NOMO-1 treated with dmso at 0.1 percent for 144 hours (cell line): ENCODE measurements around the gene PRKCQ.

Experiments
- DNase-seq: peaks from one replicate; lab custom pipeline; 2025; ENCODE audit not compliant: unreplicated experiment; lab: John Stamatoyannopoulos, UW

The PRKCQ gene

DNA sequence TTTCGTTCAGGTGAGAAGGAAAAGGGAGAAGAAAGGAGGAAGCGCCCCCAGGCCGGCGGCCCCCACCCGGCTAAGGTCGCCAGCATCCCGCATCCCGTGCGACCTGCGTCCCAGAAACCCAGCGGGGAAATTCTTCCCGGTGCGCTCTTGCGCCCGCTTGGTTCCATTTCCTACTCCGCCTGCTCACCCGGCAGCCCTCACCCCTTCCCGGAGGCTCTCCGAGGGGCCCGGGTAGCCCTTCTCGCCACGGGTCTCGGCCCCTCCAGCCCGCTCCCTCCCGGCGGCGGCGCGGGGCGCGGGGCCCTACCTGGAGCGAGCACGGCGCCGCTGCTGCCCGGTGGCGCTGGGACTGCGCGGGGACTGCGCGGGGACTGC lies at the start of gene PRKCQ:
TSS of gene PRKCQ (minus strand) at position 373 of the 375 bp plus-strand sequence. CDS start 65,141 bp downstream, outside the sequence.
- no peak for DNase-seq

DNA sequence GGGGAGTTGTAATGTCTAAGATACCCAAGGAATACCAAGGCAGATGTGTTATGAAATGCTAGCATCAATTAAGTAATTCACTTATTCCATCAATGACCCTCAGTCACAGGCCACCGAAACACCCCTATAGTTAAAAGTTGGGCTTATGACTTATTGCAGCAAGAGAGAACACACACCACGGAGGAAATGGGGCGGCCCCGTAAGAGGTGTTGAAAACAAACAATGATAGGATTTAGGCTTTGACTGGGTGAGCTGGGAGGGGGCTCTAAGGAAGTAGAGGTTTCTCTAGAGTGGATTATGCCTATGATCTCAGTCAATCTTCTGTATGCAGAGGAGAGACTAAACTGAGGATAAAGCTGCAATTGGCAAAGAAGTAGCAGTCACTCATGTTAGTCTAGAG lies 45.4 kb upstream of the PRKCQ start:
- DNase-seq, result no peak

DNA sequence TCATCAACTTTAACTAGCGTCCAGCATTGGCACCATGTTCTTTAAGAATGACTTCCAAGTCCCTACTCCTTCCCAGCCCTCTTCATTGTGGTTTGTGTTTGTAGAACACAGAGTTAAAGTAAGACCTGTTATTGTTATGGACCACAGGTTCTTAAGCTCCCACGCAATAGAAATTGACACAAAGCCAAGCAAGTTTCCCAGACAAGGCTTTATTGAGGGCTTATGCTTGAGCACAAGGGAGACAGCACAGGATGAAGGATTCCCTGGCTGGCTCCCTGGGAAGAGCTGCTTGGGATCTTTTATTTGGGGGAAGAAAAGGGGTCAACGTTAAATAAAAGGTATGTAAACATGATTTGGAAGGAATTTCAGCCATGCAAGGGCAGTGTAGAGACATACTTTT lies 44.3 kb upstream of the PRKCQ start:
- DNase-seq, result no peak

DNA sequence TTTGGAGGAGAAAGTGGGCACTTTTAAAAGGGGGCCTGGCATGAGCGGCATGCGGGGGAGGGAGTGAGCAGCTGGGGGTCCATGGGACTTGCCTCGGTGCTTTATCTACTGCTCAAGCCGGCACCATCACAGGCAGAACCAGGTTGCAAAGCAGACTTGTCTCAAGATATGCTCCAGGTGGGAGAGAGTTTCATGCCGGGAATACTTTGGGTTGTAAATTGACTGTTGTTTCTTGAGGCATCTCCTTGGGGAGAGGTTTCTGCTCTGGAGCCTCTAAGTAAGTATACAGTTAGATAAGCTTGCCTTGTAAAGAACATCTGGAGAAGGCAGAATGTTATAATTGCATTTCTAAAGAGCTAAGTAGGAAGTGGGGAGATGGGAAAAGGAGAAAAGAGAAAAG lies 42.8 kb upstream of the PRKCQ start:
- no peak for DNase-seq

DNA sequence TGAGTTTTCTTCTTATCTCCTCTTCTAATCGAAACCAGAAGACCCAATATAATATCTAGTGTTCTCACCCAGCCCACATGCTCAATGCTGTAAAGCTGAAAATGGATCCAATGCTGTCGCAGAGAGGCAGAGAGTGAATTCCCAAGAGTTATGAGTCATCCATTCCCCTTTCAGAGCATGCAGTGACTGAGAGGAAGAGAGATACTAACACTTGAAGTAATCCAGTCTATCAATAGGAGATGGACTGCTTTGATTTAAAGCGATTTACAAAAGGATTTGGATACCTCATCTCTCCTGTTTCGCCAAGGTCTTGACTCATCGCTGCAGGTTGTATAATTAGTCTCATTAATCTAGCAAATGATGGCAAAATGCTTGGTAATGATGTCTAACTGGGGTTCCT lies 41.5 kb upstream of the PRKCQ start:
- no peak for DNase-seq

DNA sequence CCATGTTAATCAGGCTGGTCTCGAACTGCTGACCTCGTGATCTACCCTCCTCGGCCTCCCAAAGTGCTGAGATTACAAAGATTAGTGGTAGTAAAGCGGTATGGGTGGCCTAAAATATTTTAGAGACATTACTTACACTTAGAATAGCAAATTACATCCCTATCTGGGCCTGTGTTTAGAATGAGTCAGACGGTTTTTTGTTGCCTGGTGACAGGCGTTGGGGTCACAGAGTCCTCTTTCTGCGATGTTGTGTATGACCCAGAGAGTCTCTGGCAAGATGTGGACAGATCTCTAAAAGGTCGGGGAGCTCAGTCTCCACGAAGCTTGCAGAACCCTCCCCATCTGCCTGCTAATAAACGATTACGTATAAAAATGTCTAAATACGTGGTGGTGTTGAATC lies 39.6 kb upstream of the PRKCQ start:
- no peak for DNase-seq

DNA sequence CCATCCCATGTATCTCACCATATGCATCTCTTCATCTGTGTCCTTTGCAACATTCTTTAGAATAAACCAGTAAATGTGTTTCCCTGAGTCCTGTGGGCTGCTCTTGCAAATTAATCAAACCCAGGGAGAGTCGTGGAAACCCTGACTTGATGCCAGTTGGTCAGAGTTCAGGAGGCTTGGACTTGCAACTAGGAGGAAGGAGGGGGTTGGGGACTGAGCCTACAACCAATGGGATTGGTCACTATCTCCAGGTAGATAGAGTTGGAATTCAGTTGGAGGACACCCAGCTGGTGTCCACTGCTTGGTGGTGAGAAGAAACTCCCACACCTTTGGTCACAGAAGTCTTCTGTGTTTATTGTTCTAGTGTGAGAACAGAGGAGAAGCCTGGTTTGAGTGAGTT lies 38.3 kb upstream of the PRKCQ start:
- no peak for DNase-seq

DNA sequence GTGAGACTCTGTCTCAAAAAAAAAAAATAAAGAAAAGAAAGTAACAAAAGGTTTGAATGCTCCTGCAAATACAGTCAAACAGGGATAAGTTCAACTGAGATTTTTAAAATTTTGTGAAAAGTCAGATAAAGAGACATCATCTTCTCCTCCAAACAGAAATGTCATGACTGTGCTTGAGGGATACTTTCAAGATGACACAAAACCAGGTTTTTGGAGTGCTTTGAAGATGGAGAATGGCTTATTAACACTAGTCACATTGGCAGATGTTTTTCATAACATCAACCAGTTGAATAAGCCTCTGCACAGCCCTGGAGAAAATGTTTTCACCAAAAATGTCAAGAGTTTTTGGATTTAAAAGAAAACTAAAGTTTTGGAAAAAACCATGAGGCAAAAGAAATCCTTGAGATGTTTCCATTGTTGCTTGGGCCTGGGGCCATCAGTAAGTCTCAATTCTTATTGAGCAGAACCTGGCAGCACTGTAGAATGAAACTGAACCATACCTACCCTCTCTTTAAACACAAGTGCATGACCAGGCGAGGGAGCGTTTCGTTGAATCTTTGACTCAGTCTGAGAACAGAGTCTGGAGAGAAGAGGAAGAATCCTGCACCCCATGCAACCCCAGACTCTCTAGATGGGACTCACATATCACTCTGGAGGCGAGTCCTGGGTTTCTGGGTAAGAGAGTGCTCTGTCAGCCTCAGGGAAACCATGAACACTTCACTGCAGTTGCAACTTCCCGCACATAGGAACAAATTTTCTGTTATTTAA lies 37.4 kb upstream of the PRKCQ start:
- DNase-seq, result no peak

DNA sequence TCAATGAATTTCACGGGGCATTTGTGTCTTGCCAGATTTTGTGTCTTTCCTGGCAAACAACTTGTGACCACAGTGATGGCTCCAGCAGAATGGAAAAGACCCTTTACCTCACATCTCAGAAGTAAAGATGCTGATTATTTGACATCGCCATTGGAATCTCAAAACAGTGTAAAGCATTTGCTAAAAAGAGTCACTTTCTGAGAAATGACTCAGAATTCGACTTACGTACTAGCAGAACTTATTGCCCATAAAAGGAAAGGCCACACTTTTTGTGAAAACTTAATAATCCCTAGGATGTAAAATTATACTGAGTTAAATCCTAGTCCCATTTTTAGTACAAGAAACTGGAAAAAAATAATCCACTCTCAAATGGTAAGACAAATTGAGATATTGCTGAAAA lies 35.9 kb upstream of the PRKCQ start:
- no peak for DNase-seq

DNA sequence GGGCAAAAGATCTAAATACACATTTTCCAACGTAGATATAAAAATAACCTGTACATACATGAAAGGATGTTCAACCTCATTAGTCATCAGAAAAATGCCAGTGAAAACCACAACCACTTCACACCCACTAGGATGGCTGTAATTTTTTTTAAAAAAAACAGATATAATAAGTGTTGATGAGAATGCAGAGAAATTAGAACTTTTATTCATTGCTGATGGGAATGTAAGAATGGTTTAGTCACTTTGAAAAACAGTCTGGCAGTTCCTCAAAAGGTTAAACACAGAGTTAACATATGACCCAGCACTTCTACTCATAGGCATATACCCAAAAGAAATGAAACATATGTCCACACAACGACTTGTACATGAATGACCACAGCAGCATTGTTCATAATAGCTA lies 32.3 kb upstream of the PRKCQ start:
- DNase-seq, result no peak

DNA sequence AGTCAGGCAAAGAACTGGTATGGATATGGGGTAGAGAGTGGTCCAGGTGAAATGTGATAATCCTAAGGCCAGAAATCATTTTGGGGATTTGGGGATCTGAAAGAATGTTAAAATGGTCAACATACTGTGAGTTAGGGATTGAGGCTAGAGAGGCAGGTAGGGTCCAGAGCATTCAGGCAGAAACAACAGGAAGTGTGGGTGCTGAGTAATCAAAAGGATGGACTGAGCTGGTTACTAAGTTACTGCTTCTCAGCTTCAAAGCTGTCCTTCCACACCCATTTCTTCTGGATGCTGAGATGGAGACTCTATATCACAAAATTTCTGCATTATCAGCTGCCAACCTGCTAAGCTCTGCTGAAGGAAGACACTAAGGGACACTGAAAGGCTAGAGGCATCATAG lies 30.6 kb upstream of the PRKCQ start:
- no peak for DNase-seq

DNA sequence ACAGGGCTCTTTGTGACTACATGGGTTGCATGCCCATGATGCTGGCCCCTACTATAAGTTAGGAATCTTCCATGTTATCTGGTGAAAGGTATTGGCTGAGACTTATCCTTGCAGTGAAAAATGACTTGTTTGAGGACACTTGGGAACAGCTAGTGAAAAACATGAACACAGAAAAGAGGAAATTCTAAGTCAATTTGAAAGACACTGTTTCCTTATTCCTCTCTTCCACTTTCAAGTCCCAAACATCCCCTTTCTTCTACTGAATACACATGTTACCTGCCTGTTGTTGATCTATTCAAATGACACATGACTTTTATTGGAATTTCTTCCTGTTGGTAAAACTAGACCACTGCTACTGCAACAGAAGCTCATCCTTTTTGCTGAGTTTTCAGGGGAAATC lies 29.5 kb upstream of the PRKCQ start:
- no peak for DNase-seq

DNA sequence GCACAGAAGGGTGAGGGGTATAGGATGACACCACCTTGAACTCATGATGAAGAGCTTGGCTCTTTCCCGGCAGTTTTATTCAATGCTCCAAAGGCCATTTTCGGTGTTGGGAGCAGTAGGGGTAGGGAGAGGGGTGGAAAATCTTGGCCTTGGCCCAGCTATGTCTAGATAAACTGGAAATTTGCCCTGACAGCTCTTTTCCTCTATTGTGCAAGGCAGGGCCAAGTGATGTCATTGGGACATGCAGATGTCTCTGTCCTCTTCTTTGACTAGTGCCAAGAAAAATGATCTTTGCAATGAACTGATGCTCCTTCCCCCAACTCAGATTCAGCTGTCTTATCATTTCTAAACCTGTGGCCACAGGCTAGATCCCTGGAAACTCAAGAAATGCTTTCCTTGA lies 27.7 kb upstream of the PRKCQ start:
- DNase-seq, result no peak

DNA sequence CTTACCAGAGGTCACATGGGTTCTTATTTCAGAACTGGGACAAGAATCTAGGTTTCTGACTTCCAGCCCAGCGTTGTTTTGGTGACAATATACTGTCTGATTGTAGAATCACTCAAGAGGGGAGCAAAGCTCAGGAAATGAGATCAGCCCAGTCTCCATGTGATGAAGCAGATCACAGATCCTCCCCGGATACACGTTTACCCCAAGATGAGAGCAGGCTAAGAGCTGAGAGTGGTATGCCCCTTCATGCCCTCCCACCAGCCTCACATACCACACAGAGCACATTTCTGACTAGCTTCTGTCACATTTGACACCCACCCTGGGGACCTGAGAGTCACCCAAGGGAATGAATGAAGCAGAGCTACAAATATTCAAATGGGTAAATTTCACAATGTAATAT lies 27.1 kb upstream of the PRKCQ start:
- no peak for DNase-seq

DNA sequence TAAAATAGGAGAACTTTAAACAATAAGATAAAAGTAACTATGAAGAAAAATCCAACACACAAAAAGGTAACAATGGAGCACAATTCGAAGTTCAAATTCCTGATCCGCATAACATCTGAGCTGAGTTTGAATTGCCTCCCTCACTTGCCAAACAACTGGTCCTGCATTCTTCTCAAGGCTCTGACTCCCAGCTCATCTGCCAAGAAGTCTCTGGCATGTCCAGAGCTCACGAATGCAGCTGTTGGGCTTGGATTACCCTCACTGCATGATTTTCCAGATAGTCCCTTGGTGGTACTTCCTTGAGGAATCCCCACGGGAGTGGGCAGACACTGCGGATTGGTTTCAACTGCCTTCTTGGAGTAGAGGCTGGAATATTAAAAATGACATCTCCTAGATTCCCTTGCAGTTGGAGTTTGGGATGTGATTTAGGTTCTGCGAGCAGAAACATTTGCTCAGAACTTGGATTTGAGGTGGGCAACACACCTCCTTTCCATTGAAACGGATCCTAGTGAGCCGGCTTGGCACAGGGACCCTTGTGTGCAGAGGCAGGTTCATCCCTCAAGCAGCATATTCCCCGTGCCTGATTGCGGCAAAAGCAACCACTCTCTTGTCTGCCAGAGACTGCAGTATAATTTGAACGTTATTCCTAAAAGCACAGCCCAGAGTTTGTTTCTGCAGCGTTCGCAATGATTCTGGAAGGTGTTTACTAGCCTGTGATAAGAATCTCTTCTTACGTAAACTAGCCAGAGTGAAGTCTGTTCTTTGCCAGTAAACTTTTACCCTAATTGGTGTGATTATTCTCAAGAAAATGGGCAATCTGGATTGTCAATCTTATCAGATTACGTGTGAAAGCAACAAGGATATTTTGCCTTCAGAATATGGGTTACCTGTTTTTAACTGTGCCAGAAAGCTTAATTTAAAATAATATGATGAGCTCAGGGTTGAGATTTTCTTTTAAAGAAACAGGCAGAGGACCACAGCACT lies 23.4 kb upstream of the PRKCQ start:
- DNase-seq, result no peak

DNA sequence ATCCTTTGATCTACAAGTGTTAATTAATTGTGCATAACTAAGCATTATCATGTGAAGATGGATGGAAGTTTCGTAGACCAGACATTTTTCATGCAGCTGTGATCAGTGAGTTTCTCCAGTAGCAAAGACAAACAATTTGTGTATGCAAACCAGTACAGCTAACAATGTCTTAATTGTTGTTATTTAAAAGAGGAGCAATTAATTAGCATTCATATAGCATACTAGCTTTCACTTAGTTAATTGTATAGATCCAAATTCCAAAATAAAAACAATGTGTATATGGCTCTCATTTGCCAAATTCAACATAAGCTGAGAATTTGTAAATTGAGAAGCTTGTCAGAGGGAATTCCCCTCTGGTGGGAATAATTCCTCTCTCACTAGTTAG lies 22.6 kb upstream of the PRKCQ start:
- DNase-seq, result no peak

DNA sequence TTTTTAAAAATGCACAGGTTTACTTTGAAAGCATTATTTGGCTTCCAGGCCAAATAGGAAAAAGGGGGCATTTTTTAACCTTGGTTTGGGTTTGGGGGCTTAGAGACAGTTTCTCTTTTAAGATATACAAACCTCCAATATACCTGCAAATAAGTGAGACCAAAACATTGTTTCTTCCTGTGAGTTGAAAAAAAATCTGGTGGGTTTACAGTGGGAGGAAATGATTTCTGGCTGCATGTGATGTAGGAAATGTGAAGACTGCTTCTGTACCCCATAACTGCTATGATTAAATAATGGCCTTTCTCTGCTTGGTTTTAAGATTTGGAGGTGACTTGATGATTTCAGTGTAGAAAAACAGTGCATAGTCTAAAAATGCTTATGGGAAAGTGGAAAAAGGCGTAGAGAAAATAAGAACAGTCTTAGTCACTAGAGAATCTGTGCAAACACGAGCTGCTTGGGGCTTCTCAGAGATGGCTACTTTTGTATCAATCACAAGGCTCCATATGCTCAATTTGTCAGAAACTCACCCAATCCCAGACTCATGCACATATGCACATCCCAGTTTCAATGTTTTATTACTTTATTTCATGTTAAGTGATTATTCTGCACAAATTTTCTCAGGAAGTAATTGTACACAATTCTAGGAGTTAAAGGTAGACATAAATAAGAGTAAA lies 22.1 kb upstream of the PRKCQ start:
- DNase-seq, result no peak

DNA sequence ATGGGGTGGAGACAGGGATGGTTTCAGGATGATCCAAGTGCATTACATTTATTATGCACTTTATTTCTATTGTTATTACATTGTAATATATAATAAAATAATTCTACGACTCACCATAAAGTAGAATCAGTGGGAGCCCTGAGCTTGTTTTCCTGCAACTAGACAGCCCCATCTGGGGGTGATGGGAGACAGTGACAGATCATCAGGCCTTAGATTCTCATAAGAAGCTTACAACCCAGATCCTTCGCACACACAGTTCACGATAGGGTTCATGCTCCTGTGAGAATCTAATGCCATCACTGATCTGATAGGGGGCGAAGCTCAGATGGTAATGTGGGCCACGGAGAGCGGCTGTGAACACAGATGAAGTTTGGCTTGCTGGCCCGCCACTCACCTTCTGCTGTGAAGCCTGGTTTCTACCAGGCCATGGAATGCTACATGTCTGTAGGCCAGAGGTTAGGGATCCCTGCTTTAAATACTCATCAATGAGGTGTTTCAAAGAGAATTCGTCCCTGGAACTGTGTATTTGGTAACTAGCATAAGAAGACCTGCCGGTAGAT lies 21.2 kb upstream of the PRKCQ start:
- DNase-seq, result no peak

DNA sequence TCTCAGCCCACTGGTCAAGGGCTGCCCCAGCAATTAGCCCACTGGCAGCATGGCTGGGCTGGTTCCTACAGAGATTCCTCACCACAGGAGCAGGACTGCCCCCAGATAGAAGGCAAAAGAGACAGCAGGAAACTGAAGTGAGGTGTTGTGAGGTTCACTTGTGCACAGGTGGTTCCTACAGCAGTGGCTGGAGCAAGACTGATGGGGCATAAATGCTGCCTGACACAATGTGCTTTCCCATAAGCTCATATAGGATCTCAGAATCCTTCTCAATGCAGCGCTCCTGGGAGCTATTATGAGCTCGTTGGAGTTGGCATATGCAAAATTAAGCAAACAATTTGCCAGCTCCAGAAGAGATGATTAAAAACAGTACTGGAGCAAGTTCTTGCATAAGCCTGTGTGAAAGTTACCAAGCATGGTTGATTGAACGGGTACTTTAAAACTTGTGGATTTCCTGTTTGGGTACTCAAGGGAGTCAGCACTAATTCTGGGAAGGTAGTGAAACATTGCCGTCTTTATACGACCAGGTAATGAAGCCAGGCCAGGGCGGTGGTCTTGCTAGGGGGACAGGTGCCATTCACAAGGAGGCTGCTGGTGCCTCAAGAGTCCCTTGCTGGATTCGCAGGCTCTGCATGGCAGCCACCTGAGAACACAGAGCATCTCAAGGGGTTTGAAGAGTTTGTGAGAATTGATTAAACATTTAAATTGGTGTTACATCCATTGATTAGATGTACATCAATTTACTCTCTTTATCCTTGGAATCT lies 20.3 kb upstream of the PRKCQ start:
- DNase-seq, result no peak

DNA sequence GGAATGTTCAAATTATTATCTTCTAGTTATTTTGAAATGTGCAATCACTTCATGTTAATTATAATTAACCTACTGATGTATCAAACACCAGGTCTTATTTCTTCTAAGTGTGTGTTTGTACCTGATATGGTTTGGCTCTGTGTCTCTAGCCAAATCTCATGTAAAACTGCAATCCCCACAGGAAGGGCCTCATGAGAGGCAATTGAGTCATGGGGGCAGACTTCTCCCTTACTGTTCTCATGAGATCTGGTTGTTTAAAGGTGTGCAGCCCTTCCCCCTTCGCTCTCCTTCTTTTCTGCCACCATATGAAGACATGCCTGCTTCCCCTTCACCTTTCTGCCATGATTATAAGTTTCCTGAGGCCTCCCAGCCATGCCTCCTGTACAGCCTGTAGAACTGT lies 18.6 kb upstream of the PRKCQ start:
- DNase-seq, result no peak

DNA sequence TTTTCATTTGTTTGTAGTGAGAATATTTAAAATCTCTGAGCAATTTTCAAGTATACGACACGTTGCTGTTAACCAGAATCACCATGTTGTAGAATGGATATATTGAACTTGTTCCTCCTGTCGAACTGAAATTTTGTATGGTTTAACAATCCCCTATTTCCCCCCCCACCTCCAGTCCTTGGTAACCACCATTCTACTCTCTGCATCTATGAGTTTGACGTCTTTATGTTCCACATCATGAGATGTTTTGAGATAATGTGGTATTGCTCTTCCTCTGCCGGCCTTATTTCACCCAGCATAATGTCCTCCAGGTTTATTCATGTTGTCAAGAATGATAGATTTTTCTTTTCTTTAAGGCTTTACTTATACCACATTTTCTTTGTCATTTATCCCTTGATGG lies 17.4 kb upstream of the PRKCQ start:
- no peak for DNase-seq
